Measurements from ENCODE around the gene IRX3. TPM values are rescaled to one million over a fixed set of nuclear protein-coding genes. Genes with fewer than 3 reads are reported as not detected.
"Not testable (repeated sequence)": the region's sequence is repeated elsewhere in the genome, so short reads cannot be mapped to it uniquely, and the experiment has no call there.

The IRX3 gene
- total RNA-seq, 1 donor from 2014 or later: under 0.01 TPM

DNA sequence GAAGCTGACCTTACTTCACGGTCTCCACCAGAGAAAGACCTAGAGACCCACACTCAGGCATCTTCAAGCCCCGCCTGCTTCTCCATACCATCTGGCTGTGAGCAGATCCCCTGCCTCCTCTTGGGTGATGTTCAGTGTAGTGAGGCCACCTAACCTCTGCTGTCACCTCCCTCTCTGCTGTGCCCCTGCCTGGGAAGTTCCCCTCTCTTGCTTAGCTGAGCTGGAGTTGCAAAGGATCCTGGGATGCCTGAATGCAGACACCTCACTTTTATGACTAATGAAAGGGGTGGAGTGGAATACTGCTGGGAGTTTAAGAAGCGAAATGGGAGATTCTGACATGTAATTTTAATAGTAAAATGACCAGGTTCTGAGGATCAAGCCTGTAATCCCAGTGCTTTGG lies 5.8 kb downstream of the IRX3 start:
- no peak for DNase-seq (ENCODE audit: low spot score in 2 of 2)
- FAIRE-seq: no peak

- FAIRE-seq (no peak), DNase-seq (ENCODE audit: low spot score in 2 of 2) (no peak)
Observed at GRCh38 chr16:54277845-54278703, 8.5 kb downstream of the IRX3 start.

GRCh38 chr16:54275956-54276355 lies 10.6 kb downstream of the IRX3 start:
- DNase-seq (ENCODE audit: low spot score in 2 of 2) (no peak), FAIRE-seq (no peak)

DNA sequence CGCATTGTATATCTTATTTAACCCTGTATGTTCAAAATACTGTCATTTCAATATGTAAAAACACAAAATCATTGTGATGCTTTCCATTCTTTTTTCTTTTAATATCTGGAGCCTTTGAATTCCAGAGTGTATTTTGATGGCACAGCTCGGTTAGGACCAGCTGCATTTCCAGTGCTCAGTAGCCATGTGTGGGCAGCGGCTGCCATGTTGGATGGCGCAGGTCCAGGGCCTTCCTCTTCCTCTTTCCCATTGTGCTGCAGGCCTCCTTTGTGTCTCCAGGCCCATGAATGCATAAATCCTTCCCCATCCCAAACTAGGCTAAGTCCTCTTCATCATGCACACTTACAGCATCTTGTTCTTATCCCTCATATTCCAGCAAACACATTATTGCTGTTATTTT lies 13.0 kb downstream of the IRX3 start:
- DNase-seq (ENCODE audit: low spot score in 2 of 2) (no peak), FAIRE-seq (no peak)

DNA sequence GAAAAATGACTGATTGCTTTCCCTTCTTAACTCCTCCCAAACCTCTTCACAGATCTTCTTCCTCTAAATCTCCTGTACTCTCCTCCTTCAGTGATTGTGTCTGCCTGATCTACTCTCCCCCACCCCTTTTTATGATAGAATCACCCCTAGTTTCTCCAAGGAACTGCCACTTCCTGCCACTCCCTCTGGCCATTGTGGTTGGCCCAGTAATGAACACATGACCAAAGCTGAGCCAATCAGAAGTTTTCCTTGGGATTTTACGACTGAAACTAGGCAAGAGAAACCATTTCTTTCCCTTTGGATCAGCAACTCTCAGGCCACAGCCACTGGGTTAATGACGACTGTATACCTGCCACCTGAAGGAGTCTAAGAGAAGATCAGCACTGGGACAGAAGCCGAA lies 15.9 kb downstream of the IRX3 start:
- DNase-seq (ENCODE audit: low spot score in 2 of 2) (no peak), FAIRE-seq (no peak)

DNA sequence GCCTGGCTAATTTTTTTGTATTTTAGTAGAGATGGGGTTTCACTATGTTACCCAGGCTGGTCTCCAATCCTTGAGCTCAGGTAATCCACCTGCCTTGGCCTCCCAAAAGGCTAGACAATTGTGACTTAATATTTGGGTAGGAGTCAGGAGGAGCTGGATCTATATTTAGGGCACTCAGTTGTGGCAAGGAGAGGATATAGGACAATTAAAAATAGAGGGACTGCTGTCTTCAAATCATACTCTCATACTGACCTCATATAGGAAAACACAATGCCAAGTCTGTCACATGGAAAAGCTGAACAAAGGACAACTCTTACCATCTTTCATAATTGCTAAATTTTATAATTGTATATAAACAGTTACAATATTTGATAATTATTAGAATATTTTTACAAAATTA lies 17.1 kb downstream of the IRX3 start:
- DNase-seq (ENCODE audit: low spot score in 2 of 2) (no peak), FAIRE-seq (peak; percentile 54)

- FAIRE-seq (no peak), DNase-seq (ENCODE audit: low spot score in 2 of 2) (no peak)
Observed at GRCh38 chr16:54268766-54269165, 17.8 kb downstream of the IRX3 start.

GRCh38 chr16:54268340-54268739 lies 18.2 kb downstream of the IRX3 start:
- no peak for FAIRE-seq
- DNase-seq (ENCODE audit: low spot score in 2 of 2): no peak

GRCh38 chr16:54266363-54266955 lies 20.1 kb downstream of the IRX3 start:
- no peak for FAIRE-seq
- DNase-seq (ENCODE audit: low spot score in 2 of 2): no peak

DNA sequence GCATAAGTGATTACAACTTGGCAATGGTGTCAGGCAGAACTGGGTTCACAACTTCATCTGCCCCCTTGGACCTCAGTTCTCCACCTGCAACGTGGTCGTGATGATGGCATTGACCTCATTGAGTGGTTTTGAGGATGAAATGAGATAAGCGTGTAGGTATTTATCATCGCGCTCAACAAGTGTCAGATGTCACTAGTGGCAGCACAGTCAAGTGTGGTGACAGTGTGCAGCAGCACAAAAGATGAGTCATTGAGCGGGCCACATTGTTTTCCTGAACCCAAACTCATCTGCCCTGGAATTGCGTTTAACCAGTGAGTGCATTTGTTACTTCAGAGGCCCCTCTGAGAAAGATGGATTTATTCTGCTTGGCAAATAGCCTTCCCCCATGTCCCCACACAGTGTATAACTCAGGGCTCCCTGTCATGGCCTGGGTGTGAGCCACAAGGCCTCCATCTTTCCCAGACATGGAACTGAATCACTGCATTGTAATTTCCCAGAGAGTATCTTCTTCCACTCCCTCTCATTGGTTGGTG lies 20.9 kb downstream of the IRX3 start:
- DNase-seq (ENCODE audit: low spot score in 2 of 2) (no peak), FAIRE-seq (no peak)

DNA sequence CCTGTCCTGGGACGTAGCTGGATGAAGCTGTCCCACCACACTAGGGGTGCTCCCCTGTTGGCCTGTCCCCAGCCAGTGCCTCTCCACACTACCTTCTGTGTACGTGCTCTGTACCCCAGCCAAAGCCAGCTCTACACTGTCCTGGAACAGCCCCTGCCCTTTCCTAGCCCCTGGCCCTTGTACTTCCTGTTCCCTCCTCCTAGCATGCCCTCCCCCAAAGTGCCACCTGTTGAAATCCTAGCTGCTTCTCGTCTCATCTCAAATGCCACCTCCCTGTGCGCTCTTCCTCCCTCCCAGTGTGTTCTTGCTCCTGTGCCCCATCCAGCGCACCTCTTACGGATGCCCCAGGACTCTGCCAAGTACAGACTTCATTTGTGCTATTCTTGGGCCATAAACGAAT lies 33.5 kb downstream of the IRX3 start:
- DNase-seq (ENCODE audit: low spot score in 2 of 2): no peak
- FAIRE-seq: no peak

- FAIRE-seq: no peak
- no peak for DNase-seq (ENCODE audit: low spot score in 2 of 2)
Observed at GRCh38 chr16:54248863-54249710, 37.5 kb downstream of the IRX3 start.

- FAIRE-seq; DNase-seq (ENCODE audit: low spot score in 2 of 2): not testable (repeated sequence)
Observed at GRCh38 chr16:54247705-54248104, 38.9 kb downstream of the IRX3 start.

DNA sequence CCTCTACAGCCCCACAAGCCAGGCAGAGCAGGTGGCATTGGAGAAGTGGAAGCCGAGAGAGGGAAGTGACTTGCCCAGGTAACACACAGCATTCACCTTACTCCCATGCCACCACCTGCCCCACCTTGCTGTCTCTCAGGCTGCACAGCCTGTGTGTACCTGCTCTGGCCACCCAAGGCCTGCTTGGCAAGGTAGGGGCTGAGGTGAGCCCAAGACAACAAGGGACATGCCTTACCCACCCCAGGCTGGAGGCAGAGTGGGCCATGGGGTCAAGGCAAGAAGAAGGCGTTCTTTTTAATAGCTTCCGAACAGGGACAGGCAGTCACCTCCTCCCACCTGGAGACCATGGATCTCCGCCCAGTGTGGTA lies 40.1 kb downstream of the IRX3 start:
- FAIRE-seq: no peak
- DNase-seq (ENCODE audit: low spot score in 2 of 2): no peak

- DNase-seq (ENCODE audit: low spot score in 2 of 2) (no peak), FAIRE-seq (no peak)
Observed at GRCh38 chr16:54245788-54246453, 40.7 kb downstream of the IRX3 start.

- no peak for FAIRE-seq
Observed at GRCh38 chr16:54244061-54244886, 42.3 kb downstream of the IRX3 start.

GRCh38 chr16:54243202-54243601 lies 43.4 kb downstream of the IRX3 start:
- FAIRE-seq: no peak
- no peak for DNase-seq (ENCODE audit: low spot score in 2 of 2)

More at GRCh38 chr16:54244061-54244886, 42.3 kb downstream of the IRX3 start:
- no peak for DNase-seq (ENCODE audit: low spot score in 2 of 2)

DNA sequence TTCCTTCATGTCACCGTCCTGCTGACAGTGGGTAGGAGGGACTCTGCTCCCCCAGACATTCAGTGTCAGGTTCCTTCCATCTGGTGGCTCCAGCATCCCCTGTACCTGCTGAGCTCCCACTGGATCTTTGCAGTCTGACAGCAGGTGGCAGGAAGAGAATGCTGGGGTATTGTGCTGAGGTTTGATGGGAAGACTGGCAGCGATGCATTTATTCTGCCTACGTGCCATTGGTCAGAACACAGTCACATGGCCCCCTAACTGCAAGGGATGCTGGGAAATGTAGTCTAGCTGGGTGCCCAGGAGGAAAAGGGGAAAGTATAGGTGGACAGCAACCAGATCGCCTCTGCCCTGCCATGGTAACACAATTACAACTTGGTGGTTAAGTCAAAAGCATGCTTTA lies 44.4 kb downstream of the IRX3 start:
- FAIRE-seq (no peak), DNase-seq (ENCODE audit: low spot score in 2 of 2) (no peak)

DNA sequence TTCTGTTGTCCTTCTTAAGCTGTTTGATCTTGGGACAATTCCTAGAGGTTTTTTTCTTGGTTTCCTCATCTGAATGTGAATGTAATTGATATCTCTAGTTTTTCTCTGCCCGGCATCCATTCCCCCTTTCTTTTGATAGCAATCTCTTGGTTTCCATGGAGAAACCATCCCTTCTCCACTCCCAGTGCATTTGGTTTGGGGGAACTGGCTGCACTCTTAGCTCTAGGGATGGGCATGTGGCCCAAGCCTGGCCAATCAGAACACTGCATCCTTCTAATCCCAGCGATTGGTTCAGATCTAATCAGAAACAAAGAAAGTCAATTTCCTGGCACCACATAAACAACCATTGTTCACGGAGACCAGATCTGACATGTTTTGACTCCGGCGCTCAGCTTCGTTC lies 45.1 kb downstream of the IRX3 start:
- FAIRE-seq (no peak), DNase-seq (ENCODE audit: low spot score in 2 of 2) (no peak)
